ENCODE measurements around the gene MVP.
A peak's percentile ranks its signal among the peaks of the same experiment; 100 is the strongest.

The MVP gene

DNA sequence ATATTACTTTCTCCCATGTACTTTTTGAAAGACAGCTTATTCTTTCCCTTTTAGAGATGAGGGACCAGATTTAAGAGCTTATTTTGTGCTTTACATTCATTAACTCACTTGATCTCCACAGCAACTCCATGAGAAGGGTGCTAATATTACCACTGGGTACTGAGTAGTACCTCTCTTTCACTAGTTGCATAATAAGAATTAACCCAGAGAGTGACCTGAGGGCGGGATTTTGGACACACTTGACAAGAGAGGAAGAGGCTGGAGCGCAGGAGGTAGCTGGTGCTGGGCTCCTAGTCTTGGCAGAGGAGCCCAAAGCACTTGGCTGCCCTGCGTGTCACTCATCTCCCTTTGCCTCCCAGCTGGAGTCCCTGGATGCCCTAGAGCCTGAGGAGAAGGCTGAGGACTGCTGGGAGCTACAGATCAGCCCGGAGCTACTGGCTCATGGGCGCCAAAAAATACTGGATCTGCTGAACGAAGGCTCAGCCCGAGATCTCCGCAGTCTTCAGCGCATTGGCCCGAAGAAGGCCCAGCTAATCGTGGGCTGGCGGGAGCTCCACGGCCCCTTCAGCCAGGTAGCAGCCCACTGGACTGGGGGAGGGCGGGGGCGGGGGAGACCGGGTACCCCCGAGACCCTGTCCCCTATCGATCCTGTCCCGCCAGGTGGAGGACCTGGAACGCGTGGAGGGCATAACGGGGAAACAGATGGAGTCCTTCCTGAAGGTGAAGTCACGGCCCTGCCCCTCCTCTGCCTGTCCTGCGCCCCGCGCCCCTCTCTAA is 15.6 kb upstream of the MVP start:
- no peak for DNase-seq (ENCODE audit: low read depth in 2 of 2, low spot score in 1 of 2)

DNA sequence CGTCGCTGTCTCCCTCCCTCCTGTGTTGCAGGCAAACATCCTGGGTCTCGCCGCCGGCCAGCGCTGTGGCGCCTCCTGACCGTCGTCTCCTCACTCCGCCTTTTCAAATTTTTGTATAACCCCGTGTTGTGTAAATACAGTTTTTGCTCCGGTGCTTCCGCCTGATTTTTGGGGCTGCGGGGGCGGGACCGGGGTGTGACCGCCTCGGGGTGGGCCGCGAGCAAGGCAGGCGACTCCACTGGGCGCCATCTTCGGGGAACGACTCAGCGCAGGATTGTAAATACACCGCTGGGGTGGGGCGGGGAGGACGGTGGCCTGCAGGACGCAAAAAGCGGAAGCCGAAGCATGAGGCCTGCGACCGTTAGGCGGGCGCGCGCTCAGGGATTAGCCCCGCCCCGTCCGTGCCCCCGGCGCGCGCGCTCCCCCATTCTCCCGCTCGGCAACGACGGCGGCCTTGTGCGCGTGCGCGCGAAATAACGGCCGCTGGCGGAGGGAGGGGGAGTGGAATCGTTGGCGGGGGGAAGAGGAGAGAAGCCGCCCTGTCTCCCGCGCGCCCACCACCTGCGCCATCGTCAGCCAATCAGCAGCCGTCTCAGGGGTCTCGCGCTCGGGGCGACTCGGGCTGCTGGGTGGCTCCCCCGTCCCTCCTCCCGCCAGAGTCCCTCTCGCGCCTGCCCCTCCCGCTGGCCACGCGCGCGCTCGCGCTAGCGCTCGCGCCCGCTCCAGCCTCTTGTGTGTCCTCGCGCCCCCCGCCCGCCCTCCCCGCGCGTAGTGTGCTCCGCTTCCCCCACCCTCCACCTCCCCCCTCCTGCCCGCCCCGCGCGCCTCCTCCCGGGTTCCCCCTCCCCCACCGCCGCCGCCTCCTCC is 14.8 kb upstream of the MVP start:
- peak; percentile 95 to 97 for DNase-seq (ENCODE audit: low read depth in 2 of 2, low spot score in 1 of 2)

- peak in 1 of 2 donors; percentile 56 for DNase-seq (ENCODE audit: low read depth in 2 of 2, low spot score in 1 of 2)
Observed at GRCh38 chr16:29806099-29806579, 14.1 kb upstream of the MVP start, which contains the start of gene MAZ. Gene MAZ (plus strand): TSS chr16:29806529. CDS start chr16:29806702, 173 bp downstream.

GRCh38 chr16:29806641-29807425 is 13.4 kb upstream of the MVP start:
- no peak for DNase-seq (ENCODE audit: low read depth in 2 of 2, low spot score in 1 of 2)

DNA sequence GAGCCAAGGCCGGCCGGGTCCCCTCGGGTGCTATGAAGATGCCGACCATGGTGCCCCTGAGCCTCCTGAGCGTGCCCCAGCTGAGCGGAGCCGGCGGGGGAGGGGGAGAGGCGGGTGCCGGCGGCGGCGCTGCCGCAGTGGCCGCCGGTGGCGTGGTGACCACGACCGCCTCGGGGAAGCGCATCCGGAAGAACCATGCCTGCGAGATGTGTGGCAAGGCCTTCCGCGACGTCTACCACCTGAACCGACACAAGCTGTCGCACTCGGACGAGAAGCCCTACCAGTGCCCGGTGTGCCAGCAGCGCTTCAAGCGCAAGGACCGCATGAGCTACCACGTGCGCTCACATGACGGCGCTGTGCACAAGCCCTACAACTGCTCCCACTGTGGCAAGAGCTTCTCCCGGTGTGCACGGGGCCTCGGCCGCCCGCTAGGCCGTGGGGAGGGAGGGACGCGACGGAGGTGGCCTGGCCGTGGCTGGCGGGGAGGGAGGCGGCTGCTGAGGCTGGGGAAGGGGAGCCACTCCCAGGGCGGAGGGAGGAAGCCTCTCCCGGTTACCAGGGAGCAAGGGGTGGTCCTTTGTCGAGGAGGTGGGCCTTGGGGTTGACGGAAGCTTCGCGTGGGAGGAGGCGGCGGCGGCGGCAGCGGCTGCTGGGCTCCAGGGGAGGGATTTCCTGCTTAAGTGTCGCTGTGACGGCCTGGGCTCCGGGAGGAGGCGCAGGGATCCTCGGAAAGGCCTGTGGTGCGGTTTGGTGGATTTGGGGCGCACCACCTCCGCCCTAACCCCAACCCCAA is 12.6 kb upstream of the MVP start:
- DNase-seq (ENCODE audit: low read depth in 2 of 2, low spot score in 1 of 2): peak; percentile 63 to 74

DNA sequence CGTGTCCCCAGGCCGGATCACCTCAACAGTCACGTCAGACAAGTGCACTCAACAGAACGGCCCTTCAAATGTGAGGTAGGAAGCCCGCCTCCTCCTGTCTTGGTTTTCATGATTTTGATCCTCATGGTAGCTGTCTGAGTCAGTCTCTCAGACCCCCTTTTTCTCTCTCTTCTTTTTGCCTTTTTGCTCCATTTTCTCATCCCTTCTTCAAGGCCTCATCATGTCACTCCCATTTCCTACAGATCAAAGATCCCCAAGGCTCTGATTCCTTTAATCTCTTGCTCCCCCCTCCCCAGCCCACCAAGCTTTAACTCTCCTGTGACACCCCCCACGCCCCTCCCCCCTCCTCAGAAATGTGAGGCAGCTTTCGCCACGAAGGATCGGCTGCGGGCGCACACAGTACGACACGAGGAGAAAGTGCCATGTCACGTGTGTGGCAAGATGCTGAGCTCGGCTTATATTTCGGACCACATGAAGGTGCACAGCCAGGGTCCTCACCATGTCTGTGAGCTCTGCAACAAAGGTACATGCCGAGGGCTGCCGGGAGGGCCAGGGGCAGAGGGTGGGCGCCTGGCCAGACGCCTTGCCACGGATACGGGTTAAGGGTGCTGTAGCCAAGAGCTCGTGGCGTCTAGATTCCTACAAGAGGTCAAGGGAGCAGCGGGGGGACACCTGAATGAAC is 11.9 kb upstream of the MVP start:
- DNase-seq (ENCODE audit: low read depth in 2 of 2, low spot score in 1 of 2): no peak

DNA sequence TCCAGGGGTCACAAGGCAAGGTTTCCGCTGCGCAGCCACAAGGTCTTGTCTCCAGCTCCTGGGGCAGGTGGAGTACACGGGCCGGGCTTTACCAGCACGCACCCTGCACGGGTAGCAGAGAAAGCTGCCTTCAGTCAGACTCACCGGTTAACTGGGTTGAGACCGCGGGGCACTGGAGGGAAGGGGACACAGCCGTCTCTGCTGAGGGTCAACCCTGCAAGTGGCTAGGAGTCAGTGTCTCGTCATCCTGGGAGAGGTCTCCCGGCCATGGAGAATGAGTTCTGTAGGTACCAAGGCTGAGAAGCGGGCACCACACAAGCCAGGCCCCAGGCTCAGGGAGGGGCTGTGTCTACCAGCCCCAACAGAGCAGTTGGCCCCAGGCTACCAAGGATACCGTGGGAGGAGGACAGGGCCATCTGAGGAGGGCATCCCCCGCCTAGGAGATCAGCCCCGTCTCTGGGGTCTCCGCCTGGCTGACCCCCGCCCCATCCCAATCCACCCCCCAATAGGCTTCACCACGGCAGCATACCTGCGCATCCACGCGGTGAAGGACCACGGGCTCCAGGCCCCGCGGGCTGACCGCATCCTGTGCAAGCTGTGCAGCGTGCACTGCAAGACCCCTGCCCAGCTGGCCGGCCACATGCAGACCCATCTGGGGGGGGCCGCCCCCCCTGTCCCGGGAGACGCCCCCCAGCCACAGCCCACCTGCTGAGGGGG is 11.1 kb upstream of the MVP start:
- no peak for DNase-seq (ENCODE audit: low read depth in 2 of 2, low spot score in 1 of 2)

DNA sequence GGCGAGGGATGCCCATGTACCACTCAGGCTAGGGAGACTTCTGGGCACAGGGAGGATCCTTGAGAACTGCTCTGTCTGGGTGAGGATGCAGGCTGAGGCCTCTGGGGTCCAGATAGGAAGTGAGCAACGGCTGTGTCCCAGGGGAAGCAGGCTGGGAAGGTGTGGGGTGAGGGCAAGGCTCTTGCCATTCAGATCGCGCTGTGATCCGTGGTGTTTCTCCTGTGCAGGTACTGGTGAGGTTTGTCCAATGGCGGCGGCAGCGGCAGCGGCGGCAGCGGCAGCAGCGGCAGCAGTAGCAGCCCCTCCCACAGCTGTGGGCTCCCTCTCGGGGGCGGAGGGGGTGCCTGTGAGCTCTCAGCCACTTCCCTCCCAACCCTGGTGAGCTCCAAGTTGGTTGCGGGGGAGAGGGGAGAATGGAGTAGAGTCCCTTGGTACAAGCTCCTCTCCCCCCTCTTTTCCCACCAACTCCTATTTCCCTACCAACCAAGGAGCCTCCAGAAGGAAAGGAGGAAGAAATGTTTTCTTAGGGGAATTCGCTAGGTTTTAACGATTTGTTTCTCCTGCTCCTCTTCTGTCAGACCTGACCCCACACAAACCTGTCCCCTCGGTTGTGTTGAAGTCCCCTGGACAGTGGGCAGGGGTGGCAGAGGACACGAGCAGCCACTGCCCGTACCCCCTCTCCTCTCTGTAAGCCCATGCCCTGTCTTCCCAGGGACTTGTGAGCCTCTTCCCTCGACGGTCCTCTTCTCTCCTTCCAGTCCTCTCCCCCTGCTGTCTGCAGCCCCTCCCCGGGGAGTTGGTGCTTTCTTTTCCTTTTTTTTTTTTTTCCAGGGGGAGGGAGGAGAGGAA is 10.2 kb upstream of the MVP start:
- DNase-seq (ENCODE audit: low read depth in 2 of 2, low spot score in 1 of 2): no peak

DNA sequence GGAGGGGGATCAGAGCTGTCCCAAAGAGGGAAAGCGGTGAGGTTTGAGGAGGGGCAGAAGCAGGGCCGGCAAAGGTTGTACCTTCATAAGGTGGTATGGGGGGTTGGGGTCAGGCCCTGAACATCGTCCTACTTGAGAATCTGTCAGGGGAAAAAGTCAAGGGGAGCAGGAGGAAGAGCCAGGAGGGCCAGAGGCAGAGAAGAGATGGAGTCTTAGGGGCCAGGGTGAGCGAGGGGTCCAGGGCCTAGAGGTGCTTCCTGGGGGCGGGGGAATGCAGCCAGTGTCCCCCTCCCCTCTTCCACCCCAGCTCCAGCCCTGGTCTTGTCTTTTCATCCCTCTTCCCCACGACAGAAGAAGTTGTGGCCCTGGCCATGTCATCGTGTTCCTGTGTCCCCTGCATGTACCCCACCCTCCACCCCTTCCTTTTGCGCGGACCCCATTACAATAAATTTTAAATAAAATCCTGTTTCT is 9.5 kb upstream of the MVP start:
- no peak for DNase-seq (ENCODE audit: low read depth in 2 of 2, low spot score in 1 of 2)

DNA sequence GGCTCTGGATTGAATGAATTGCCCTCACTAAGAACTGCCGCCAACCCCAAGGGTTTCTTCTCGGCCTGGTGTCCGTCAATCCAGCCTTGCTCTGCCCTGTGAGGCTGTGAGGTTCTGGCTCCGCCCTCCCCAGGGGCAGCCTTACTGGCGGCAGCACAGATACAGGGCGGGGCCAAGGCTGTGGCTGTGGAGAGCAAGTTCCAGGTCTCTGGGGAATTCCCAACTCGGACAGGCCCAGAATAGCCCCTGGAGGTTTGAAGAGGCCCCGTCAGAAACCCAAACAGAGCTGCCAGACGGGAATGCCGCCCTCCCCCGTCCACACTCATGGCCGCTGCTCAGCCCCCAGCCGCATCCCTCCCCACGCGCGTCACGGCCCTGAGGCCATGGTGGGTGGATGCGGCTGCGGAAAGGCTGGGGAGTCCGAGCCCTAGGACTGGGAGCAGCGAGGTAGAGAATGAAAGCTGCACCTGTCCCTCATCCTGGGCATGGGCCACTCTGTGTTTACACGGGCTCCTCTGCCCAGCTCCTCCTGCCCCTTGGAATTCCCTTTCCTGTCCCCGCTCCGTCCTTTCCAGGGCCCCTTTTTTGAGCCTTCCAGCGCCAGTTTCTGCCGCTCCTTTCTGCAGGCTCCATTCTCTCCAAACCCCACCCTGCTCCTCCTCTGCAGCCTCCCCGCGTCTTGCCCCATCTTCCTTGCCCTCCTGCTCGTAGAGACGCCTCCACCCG is 8.9 kb upstream of the MVP start:
- peak in 1 of 2 donors; percentile 42 for DNase-seq (ENCODE audit: low read depth in 2 of 2, low spot score in 1 of 2)

- no peak for DNase-seq (ENCODE audit: low read depth in 2 of 2, low spot score in 1 of 2)
Observed at GRCh38 chr16:29811896-29812665, 8.2 kb upstream of the MVP start, which contains the start of gene PRRT2. Gene PRRT2 (plus strand): TSS chr16:29812193. CDS start chr16:29813055, 862 bp downstream.

GRCh38 chr16:29812754-29813643 is 7.3 kb upstream of the MVP start:
- DNase-seq (ENCODE audit: low read depth in 2 of 2, low spot score in 1 of 2): no peak

DNA sequence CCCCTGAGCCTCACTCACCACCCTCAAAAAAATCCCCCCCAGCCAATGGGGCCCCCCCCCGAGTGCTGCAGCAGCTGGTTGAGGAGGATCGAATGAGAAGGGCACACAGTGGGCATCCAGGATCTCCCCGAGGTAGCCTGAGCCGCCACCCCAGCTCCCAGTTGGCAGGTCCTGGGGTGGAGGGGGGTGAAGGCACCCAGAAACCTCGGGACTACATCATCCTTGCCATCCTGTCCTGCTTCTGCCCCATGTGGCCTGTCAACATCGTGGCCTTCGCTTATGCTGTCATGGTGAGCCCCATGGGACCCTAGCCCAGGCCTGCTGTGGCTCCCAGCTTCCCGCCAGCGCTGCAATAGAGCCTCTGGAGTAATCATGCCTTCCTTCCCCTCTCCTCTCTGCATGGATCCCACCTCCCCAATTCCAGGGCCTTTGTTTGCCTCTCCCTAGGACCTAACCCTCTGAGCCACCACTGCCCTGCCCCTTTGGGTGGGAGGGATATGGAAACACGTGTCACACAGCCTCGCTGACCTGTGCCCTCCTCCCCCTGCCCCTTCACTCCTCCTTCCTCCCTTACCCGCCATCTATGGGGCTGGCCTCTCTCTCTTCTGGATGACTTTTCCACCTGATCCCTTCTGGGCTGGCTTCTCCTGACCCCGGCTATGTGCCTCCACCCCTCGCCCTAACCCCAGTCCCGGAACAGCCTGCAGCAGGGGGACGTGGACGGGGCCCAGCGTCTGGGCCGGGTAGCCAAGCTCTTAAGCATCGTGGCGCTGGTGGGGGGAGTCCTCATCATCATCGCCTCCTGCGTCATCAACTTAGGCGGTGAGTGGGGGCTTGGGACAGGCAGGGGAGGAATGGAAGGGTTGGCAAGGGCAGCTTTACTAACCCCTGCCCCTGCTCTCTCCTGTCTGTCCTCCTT is 6.4 kb upstream of the MVP start:
- no peak for DNase-seq (ENCODE audit: low read depth in 2 of 2, low spot score in 1 of 2)

DNA sequence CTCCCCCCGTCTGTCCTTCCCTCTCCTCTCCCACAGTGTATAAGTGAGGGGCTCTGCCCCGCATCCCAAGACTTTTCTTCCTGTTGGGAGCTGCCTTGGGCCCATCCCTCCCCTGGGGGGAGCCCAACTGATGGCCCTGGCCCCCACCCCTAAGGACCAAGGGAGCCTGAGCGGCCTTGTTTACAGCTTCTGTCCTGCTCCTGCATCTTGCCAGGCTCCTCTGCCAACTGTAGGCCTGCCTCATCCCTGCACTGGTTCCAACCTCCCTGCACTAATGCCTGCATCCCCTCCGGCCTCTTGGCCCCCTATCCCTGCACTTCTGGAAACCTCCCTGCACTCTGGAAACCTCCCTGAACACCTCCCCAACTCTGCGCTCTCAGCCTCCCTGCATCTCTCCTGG is 5.7 kb upstream of the MVP start:
- no peak for DNase-seq (ENCODE audit: low read depth in 2 of 2, low spot score in 1 of 2)
